IPS DF 19.7 (cell line): Measurements from ENCODE around the gene CACNB2.

Source experiments
- DNase-seq: peaks from one replicate; pipeline ENCODE4 v3.0.0-alpha.2; 2013; ENCODE audit warnings: low read depth, low spot score

The CACNB2 gene

DNA sequence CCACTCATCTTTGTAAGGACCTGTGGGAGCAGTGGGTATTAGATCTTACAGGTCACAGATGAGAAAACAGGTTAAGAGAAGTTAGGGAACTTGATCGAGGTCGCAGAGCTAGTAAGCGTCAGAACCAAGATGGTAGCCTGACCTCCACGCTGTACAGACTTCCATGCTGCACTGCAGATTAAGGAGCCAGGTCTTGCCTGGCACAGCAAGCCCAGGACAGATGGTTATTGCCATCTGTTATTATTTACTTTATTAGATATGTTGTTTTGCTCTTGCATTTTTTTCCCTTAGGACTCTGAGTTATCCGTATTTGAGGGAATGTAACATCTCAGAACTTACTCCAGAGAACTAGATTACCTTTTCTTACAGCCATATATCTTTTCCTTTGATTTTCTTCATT is 363.9 kb downstream of the CACNB2 start:
- DNase-seq: no peak

DNA sequence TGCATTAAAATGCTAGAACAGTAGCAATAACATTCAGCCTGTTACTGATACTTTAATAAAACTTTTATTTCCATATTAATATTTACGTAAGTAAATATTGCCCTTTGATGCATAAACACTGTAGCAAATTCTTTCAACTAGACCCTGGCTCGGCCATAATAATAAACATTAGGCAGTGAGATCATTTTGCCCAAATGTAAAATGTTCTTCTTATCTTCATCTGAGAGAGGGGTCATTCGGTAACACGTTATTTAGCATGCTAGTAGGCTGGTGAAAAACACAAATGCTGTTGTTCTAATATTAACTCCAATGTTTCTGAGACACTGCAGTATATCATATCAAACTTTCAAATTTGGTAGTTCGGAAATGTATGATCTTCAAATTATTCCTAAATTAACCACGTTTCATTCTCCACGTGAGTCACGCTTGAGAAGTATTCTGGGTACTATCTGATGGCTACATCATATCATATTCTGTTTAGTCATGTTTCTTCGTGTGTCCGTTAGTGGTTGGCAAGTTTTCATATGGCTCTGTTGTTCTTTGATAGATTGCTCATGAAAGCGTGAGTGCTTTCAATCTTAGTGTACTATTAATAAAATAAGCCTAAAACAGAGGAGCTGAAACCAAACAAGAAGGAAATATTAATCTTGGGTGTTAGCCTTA is 365.4 kb downstream of the CACNB2 start:
- no peak for DNase-seq

- no peak for DNase-seq
Observed at GRCh38 chr10:18508587-18508986, 368.4 kb downstream of the CACNB2 start.

DNA sequence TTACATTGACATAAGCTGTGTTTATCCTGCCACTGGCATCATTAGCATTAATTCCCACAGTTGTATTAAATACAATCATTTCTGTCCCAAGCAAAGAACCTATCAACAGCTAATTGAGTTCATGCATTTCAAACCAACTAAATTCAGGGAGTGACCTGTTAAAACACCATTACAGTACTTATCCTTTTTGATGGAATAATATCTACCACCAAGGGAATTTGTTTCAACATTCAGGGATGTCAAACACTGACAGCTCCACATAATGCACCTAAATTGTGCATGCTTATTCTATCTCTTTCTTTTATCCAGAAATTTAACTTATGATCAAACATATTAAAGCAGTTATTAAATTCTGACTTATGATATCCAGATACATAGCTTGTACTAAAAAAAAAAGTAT is 374.3 kb downstream of the CACNB2 start:
- no peak for DNase-seq

DNA sequence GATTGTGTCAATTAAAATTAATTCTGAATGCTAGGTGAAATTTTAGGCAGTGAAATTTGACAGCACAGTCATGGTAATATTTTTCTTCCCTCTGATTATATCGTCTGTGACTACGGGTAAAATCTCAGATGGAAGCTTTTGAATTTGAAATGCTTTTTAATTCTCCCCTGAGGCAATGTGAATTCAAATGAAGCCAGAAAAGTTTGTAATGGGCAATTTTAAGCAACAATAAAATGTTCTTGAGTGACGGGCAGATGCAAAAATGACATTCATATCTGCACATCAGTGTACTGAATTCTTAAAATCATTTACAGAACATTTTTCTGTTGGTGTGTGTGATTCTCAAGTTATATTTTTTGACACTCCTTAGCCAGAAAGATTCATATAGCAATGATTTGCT is 376.6 kb downstream of the CACNB2 start:
- DNase-seq: no peak

DNA sequence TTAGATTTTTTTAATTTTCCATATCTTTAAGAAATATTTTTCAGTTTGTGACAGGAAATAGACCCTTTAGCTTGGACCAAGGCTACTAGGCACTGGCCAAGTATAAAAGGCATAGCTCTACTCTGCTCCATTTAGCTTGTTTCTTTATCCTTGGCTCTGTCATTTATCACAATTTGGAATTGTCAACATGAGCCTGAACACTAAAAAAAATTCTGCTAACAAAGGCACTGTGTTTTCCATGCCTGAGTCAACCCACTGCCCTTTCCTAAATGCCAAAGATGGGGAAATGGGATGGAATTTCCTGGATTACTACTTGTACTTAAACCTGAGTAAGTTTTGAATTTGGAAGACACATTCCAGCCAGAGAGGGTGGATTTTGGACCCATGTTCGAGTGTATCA is 382.8 kb downstream of the CACNB2 start:
- DNase-seq: no peak

DNA sequence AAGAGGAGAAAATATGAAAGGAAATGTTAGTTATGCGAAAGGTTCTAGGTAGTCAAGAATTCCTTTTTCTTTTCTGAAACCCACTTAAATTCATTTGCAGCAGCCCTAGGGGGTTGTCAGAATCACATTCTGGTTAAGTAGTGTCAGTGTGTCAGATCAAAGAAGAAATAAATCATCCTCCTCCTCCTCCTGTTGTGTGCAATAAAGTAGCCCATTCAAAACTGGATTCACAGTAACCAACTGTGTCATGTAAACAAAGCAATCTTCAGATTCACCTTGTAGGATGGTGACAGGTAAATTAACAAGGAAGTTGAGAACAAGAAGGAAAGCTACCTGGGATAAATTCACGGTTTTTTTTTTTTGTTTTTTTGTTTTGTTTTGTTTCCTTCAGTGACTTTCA is 383.6 kb downstream of the CACNB2 start:
- no peak for DNase-seq

DNA sequence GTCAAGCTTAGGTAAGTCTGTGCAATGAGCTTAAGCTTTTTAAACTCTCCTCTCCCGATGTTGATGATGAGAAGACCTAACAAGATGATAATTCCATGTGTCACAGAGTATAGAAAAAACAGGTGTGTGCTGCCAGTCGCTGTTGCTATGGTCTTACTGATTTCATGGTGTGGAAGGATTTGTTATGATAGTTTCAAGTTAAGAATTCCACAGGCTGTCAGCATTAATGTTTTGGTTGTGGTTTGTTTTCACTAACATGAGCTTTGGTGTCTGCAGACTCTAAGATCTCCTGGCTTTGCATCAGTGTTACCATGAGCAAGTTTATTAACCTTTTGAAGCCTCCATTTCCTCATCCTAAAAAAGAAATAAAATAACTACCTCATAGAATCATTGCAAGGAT is 387.5 kb downstream of the CACNB2 start:
- no peak for DNase-seq

DNA sequence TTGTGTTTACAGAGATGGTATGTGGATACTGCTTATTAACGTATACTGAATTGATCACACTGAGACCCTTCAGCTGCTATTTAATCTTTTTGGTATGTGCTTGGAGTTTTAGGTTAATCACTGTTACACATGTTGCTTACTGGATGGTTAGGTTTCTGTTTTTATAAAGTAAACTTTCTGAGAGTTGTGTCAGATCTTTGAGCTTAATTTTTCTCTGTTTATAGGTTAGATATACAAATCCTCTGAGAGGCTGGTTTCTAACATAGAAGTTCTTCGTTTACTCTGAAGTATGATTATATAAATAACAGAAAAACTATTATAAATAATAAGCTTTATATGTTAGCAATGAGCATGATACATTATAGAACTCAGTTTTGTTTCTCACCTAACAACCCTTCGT is 388.1 kb downstream of the CACNB2 start:
- no peak for DNase-seq

GRCh38 chr10:18532881-18533535 is 392.8 kb downstream of the CACNB2 start:
- DNase-seq: no peak

DNA sequence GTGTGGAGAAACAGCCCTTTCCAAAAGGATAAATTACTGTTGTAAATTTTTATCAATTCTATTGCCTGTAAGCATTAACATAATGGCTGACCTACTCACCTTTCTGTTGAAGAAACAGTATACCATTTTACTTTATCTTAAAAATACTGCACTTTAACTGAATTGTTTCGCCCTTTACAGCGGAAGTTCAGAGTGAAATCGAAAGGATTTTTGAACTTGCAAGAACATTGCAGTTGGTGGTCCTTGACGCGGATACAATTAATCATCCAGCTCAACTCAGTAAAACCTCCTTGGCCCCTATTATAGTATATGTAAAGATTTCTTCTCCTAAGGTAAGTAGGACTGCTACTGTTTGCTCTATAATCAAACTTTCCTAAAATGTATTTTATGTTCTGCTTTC is 393.7 kb downstream of the CACNB2 start:
- DNase-seq: no peak

- no peak for DNase-seq
Observed at GRCh38 chr10:18539335-18539734, 399.1 kb downstream of the CACNB2 start.

DNA sequence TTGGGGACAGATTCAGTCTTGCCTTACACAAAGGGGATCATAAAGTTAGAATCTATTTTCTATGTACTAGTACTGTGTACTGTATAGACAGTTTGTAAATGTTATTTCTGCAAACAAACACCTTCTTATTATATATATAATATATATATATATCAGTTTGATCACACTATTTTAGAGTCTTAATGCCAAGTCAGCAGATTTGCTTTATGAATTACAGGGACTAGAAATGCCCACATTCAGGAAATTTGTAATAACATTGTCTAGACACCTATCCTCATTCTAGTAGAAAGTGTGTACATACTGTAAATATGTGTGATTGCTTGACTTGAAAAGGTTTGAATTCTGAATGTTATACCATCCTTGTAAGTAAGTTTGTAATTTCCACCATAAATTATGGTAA is 400.0 kb downstream of the CACNB2 start:
- no peak for DNase-seq

DNA sequence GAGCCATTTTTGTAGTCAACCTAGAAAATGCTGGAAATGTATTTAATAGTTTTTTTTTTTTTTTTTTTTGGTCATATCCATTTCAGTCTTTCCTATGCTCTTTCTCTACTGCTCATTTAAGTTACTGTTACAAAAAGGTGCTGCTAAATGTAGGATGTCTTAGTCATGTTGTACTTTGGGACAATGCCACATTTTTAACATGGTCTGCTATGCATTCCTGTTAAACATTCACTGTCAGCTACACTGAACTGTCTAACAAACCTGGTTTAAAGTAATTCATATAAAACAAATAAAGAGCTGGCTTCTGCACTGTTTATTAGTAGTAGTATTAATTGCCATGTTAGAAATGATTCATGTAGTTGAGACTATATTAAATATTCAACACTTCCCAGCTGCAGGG is 402.6 kb downstream of the CACNB2 start:
- no peak for DNase-seq

DNA sequence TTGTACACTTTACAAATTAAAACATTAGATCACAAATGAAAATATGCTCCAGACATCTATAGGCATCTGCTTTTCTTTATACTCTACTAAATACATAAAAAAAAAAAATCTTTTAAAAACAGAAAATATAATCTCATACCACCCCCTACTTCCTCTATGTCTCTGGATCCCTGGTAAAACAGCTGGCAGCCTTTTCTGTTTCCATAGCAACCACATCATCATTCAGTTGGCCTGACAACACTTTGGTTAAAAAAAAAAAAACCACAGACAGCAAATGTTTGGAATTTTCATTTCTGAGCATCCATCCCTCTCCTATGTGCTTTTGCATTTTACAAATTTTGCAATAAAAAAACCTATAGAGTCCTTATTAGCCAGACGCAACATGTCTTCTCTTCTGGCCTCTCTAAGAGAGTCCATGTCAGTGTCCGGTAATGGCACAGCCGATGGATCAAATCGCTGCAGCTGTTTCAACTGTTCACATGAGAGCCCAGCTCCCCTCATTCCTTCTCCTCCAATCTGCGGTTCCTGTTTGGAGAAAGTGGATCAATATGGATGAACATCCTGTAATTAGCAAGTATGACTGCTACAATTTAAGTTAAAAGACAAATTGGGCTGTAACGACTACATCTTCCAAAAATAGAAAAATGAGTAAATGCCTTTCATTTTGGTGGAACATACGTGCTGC is 405.5 kb downstream of the CACNB2 start:
- DNase-seq: no peak

DNA sequence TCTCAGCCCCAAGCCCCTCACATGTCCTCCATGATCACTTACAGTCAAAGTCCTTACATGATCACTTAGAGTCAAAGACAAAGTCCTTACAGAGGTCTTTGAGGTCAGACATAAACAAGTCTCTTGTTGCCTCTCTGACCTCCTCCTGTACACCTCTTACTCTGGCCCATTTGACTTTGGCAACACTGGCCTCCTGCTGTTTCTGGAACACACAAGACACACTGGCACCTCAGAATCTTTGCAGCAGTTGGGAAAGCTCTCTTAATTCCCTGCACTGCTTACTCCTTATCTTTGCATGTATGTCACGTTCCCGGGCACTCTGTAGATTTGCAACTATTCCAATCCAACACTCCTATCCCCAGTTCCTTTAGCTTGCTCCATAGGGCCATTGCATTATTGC is 408.9 kb downstream of the CACNB2 start:
- DNase-seq: no peak

DNA sequence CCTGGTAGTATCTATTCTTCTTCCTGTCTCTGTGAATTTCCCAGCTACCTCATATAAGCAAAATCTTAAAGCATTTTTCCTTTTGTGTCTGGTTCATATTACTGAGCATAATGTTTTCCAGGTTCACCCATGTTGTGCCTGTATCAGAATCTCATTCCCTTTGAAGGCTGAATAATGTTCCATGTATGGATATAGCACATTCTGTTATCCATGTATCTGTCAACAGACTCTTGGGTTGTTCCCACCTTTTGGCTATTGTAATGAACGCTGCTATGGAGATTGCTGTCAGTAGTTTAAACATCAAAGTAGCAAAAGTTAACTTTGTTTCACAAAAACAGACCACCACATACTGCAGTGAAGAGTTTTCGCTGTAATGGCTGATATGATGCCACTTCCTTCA is 411.2 kb downstream of the CACNB2 start:
- no peak for DNase-seq

- no peak for DNase-seq
Observed at GRCh38 chr10:18554479-18554878, 414.3 kb downstream of the CACNB2 start.

- DNase-seq: no peak
Observed at GRCh38 chr10:18556522-18557147, 416.4 kb downstream of the CACNB2 start.

DNA sequence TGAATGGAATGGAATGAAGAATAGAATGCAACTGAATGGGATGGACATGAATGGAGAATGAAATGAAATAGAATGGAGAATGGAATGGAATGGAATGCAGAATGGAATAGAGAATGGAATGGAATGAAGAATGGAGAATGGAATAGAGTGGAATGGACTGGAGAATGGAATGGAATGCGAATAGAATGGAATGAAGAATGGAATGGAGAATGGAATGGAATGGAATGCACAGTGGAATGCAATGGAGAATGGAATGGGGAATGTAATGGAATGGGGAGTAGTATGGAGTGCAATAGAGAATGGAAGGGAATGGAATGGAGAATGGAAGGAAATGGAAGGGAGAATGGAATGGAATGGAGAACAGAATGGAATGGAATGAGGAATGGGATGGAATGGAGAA is 417.7 kb downstream of the CACNB2 start:
- no peak for DNase-seq

- no peak for DNase-seq
Observed at GRCh38 chr10:18561861-18562551, 421.8 kb downstream of the CACNB2 start.
